Naive B cell (primary cell): ENCODE data around the gene ZC3H11A. TPM values are rescaled to one million over a fixed set of nuclear protein-coding genes. Genes with fewer than 3 reads are reported as not detected.
A peak's percentile ranks its signal among the peaks of the same experiment; 100 is the strongest.
"Not testable (repeated sequence)": the region's sequence is repeated elsewhere in the genome, so short reads cannot be mapped to it uniquely, and the experiment has no call there.

Experiments used
- ATAC-seq, 2 donors: fragments of 150-1000 bp; cut with Tn5 transposase; 2 replicates each; pipeline ENCODE4 v1.10.0; 2021; ENCODE audit warnings: low read depth in 2 of 2, mild to moderate bottlenecking in 2 of 2, moderate library complexity in 2 of 2
- DNase-seq: peaks from one replicate; pipeline ENCODE4 v3.0.0; 2022
- H3K27ac Mint-ChIP-seq, 6 donors: one replicate each; pipeline ENCODE4 v1.8.0; 2020 to 2022; ENCODE audit warnings: mild to moderate bottlenecking in 6 of 6, mixed read lengths in 6 of 6, moderate library complexity in 5 of 6, inconsistent platforms in 2 of 6
- H3K27me3 Mint-ChIP-seq, 3 donors: one replicate each; pipeline ENCODE4 v1.8.0; 2021 to 2022; ENCODE audit warnings: mixed read lengths in 3 of 3, mild to moderate bottlenecking in 1 of 3
- H3K36me3 Mint-ChIP-seq, 2 donors: one replicate each; pipeline ENCODE4 v1.8.0; 2020 to 2022; ENCODE audit warnings: mixed read lengths in 2 of 2, inconsistent platforms in 1 of 2, mild to moderate bottlenecking in 1 of 2
- H3K4me1 Mint-ChIP-seq, 3 donors: one replicate each; pipeline ENCODE4 v1.8.0; 2020 to 2022; ENCODE audit warnings: mixed read lengths in 3 of 3, inconsistent platforms in 1 of 3, mild to moderate bottlenecking in 1 of 3, moderate library complexity in 1 of 3
- H3K4me3 Mint-ChIP-seq, 8 donors: one replicate each; pipeline ENCODE4 v1.8.0; 2020 to 2022; ENCODE audit warnings: mild to moderate bottlenecking in 8 of 8, mixed read lengths in 8 of 8, moderate library complexity in 8 of 8, inconsistent platforms in 2 of 8
- H3K9me3 Mint-ChIP-seq, 7 donors: one replicate each; pipeline ENCODE4 v1.8.0; 2020 to 2022; ENCODE audit warnings: mixed read lengths in 7 of 7, mild to moderate bottlenecking in 5 of 7, inconsistent platforms in 2 of 7, moderate library complexity in 1 of 7
- polyA plus RNA-seq, 6 donors: library from polyadenylated mRNA; unstranded; fragments of 300-500 nt; fragmentation: Illumina TruSeq; gene quantifications; one replicate each; pipeline ENCODE4 v1.2.3, GENCODE V29; 2021; ENCODE audit warnings: low read depth in 6 of 6

Gene ZC3H11A
- polyA plus RNA-seq, 6 donors from 2014 or later = 39.1 to 61.9 (median 47.4) TPM

DNA sequence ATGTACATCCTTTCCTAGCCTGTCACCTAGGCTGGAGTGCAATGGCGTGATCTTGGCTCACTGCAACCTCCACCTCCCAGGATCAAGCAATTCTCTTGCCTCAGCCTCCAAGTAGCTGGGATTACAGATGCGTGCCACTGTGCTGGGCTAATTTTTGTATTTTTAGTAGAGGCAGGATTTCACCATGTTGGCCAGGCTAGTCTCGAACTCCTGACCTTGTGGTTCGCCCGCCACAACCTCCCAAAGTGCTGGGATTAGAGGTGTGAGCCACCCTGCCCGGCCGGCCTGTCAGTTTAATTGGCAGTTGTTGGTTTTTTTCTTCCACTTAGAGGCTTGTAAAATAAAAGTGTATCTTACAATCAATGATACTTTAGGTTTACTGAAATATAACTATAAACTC lies 1.9 kb upstream of the ZC3H11A start:
- H3K9me3 Mint-ChIP-seq, DNase-seq, H3K27me3 Mint-ChIP-seq, ATAC-seq: not testable (repeated sequence)
- H3K4me3 Mint-ChIP-seq = peak overlapping the region in 1 of 8 donors; percentile 7
- peaks cover 0 to 18% of the 10 kb centered on the region in 2 donors for H3K36me3 Mint-ChIP-seq
- H3K27ac Mint-ChIP-seq = peak overlapping the region in 1 of 6 donors; percentile 65
- peaks cover 24 to 34% (median 25%) of the 10 kb centered on the region in 3 donors for H3K4me1 Mint-ChIP-seq

- Mint-ChIP-seq H3K36me3 (peaks cover 0 to 18% of the 10 kb centered on the region in 2 donors), H3K4me3 (peak overlapping the region; percentile 91 to 99 (median 96)), H3K27ac (peak overlapping the region; percentile 93 to 99 (median 98)), H3K27me3 (no peaks in the 10 kb centered on the region), H3K4me1 (peaks cover 25 to 44% (median 29%) of the 10 kb centered on the region in 3 donors), H3K9me3 (no peaks in the 10 kb centered on the region)
- DNase-seq (no peak), ATAC-seq (no peak)
Observed at GRCh38 chr1:203794764-203795440, 521 bp upstream of the ZC3H11A start.

- peaks cover 25 to 50% (median 29%) of the 10 kb centered on the region in 3 donors for H3K4me1 Mint-ChIP-seq
- H3K36me3 Mint-ChIP-seq = peaks cover 0 to 18% of the 10 kb centered on the region in 2 donors
- DNase-seq = peak; percentile 26
- ATAC-seq = no peak
- H3K27ac Mint-ChIP-seq = peak overlapping the region; percentile 91 to 99 (median 96)
- peak overlapping the region; percentile 91 to 99 (median 96) for H3K4me3 Mint-ChIP-seq
- H3K27me3 Mint-ChIP-seq = no peaks in the 10 kb centered on the region
- no peaks in the 10 kb centered on the region for H3K9me3 Mint-ChIP-seq
Observed at GRCh38 chr1:203796236-203796605, 798 bp downstream of the ZC3H11A start.

DNA sequence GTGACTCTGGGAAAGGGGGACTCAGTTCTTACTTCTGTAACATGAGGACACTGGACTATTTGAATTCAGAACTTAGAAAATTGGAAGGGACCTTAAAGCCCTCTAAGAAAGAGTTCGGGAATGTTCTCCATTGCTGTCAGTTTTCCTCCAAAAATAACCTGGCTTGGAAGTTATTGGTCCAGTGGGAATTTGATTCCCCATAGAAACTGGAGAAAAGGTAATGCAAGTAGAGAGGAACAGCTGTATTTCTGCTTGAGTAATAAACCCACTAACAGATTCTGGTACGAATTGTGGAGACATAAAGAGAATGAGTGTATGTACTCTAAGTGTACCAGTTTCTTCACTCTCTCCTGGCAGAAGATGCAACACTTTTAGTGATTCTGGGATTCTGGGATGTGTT lies 1.8 kb downstream of the ZC3H11A start:
- peak overlapping the region in 4 of 6 donors; percentile 52 to 96 (median 74) for H3K27ac Mint-ChIP-seq
- peaks cover 25 to 54% (median 29%) of the 10 kb centered on the region in 3 donors for H3K4me1 Mint-ChIP-seq
- H3K4me3 Mint-ChIP-seq = peak overlapping the region in 6 of 8 donors; percentile 76 to 99 (median 95)
- peaks cover 0 to 18% of the 10 kb centered on the region in 2 donors for H3K36me3 Mint-ChIP-seq
- H3K9me3 Mint-ChIP-seq = no peaks in the 10 kb centered on the region
- DNase-seq (no peak), ATAC-seq (no peak)
- H3K27me3 Mint-ChIP-seq = no peaks in the 10 kb centered on the region

- H3K27me3 Mint-ChIP-seq = no peaks in the 10 kb centered on the region
- peak overlapping the region in 4 of 6 donors; percentile 22 to 83 (median 50) for H3K27ac Mint-ChIP-seq
- ATAC-seq (no peak), DNase-seq (no peak)
- peaks cover 0 to 18% of the 10 kb centered on the region in 2 donors for H3K36me3 Mint-ChIP-seq
- H3K4me1 Mint-ChIP-seq = peaks cover 30 to 61% (median 34%) of the 10 kb centered on the region in 3 donors
- no peaks in the 10 kb centered on the region for H3K9me3 Mint-ChIP-seq
- H3K4me3 Mint-ChIP-seq = peak overlapping the region in 4 of 8 donors; percentile 91 to 98 (median 95)
Observed at GRCh38 chr1:203797948-203798655, 2.7 kb downstream of the ZC3H11A start.

DNA sequence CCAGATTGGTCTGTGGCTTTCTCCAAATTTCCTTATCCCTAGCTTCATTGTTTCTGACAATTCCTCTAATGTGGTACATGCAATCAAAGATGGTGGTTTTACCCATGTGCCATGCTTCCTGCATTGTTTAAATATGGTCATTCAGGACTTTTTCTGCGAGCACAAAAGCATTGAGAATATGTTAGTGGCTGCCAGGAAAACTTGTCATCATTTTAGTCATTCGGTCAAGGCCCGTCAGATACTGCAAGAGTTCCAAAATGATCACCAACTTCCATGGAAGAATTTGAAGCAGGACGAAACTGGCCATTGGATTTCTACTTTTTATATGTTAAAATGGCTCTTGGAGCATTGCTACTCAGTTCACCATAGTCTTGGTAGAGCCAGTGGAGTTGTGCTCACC lies 3.7 kb downstream of the ZC3H11A start:
- H3K36me3 Mint-ChIP-seq = peaks cover 0 to 21% of the 10 kb centered on the region in 2 donors
- H3K4me3 Mint-ChIP-seq = peak overlapping the region in 1 of 8 donors; percentile 37
- H3K9me3 Mint-ChIP-seq = no peaks in the 10 kb centered on the region
- no peaks in the 10 kb centered on the region for H3K27me3 Mint-ChIP-seq
- ATAC-seq (no peak), DNase-seq (no peak)
- H3K4me1 Mint-ChIP-seq = peaks cover 38 to 72% (median 42%) of the 10 kb centered on the region in 3 donors
- H3K27ac Mint-ChIP-seq = no peak overlapping the region

DNA sequence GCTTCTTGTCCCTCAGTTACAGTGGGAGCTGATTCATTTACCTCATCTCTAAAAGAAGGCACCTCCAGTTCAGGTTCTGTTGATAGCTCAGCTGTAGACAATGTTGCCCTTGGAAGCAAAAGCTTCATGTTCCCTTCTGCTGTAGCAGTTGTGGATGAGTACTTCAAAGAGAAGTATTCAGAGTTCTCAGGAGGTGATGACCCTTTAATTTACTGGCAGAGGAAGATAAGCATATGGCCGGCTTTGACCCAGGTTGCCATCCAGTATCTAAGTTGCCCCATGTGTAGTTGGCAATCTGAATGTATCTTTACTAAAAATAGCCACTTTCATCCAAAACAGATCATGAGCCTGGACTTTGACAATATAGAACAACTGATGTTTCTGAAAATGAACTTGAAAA lies 4.5 kb downstream of the ZC3H11A start:
- peak overlapping the region in 1 of 8 donors; percentile 1 for H3K4me3 Mint-ChIP-seq
- peaks cover 43 to 72% (median 43%) of the 10 kb centered on the region in 3 donors for H3K4me1 Mint-ChIP-seq
- peaks cover 0 to 26% of the 10 kb centered on the region in 2 donors for H3K36me3 Mint-ChIP-seq

GRCh38 chr1:203805689-203806088 lies 10.3 kb downstream of the ZC3H11A start:
- no peak for DNase-seq
- H3K9me3 Mint-ChIP-seq = peaks cover 0 to 2% (median 0%) of the 10 kb centered on the region in 7 donors
- peak overlapping the region in 3 of 6 donors; percentile 3 to 86 (median 32) for H3K27ac Mint-ChIP-seq
- H3K36me3 Mint-ChIP-seq = peaks cover 10 to 16% of the 10 kb centered on the region in 2 donors
- H3K4me1 Mint-ChIP-seq = peaks cover 26 to 40% (median 35%) of the 10 kb centered on the region in 3 donors
- no peak for ATAC-seq
- H3K27me3 Mint-ChIP-seq = no peaks in the 10 kb centered on the region
- H3K4me3 Mint-ChIP-seq = no peak overlapping the region

More for the DNA sequence above, 4.5 kb downstream of the ZC3H11A start:
- DNase-seq (no peak), ATAC-seq (no peak)
- Mint-ChIP-seq H3K9me3 (peaks cover 0 to 2% (median 0%) of the 10 kb centered on the region in 7 donors), H3K27me3 (no peaks in the 10 kb centered on the region), H3K27ac (peak overlapping the region in 1 of 6 donors; percentile 33)

GRCh38 chr1:203807196-203807595 lies 11.8 kb downstream of the ZC3H11A start:
- DNase-seq (no peak), ATAC-seq (no peak)
- no peak overlapping the region for H3K4me3 Mint-ChIP-seq
- H3K27ac Mint-ChIP-seq = peak overlapping the region in 2 of 6 donors; percentile 33 to 79
- no peaks in the 10 kb centered on the region for H3K27me3 Mint-ChIP-seq
- peaks cover 0 to 2% (median 0%) of the 10 kb centered on the region in 7 donors for H3K9me3 Mint-ChIP-seq
- peaks cover 28 to 44% (median 43%) of the 10 kb centered on the region in 3 donors for H3K4me1 Mint-ChIP-seq
- peaks cover 12 to 16% of the 10 kb centered on the region in 2 donors for H3K36me3 Mint-ChIP-seq

DNA sequence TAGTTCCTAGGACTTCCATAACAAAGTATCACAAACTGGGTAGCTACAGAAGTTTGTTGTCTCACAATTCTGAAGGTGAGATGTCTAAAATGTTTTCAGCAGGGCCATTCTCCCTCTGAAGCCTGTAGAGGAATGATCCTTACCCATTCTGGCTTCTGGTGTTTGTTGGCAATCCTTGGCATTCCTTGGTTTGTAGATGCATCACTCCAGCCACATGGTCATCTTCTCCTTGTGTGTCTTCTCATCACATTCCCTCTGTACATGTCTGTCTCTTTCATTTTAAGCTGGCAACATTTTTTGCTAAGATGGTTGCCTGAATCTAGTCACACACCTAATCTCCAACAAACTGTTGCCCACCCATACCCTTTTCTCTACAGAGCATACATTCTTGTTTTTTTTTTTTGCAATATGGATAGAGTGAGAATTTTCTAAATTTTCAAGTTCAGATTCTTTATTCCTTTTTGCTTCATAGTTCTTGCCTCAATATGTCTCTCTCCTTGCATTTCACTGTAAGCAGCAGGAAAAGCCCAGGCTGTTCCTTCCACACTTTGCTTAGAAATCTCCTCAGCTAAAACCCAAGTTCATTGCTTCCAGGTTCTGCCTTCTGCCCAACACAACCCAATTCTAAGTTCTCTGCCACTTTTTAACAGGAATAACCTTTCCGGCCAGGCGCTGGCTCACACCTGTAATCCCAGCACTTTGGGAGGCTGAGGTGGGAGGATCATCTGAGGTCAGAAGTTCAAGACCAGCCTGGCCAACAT lies 18.3 kb downstream of the ZC3H11A start:
- Mint-ChIP-seq H3K9me3 (peaks cover 0 to 4% (median 0%) of the 10 kb centered on the region in 7 donors), H3K27me3 (no peaks in the 10 kb centered on the region), H3K4me1 (peaks cover 12 to 33% (median 29%) of the 10 kb centered on the region in 3 donors), H3K36me3 (peaks cover 20 to 25% of the 10 kb centered on the region in 2 donors), H3K27ac (peak overlapping the region in 2 of 6 donors; percentile 36 to 75), H3K4me3 (no peak overlapping the region)
- ATAC-seq = no peak
- DNase-seq = no peak

DNA sequence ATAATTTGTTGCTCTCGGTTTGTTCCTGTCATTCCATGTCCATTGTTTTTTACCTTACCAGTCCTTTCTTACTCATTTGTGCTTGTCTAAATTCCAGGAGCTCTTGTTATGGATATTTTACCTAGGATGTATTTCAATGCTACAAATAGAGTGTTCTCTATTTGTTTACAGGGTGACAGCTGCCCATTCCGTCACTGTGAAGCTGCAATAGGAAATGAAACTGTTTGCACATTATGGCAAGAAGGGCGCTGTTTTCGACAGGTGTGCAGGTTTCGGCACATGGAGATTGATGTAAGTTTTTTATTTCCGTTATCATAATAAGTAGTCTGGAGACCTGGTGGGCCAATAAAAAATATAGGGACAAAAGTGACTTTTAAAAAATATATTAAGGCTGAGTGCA lies 23.0 kb downstream of the ZC3H11A start:
- no peak overlapping the region for H3K4me3 Mint-ChIP-seq
- peaks cover 22 to 28% (median 25%) of the 10 kb centered on the region in 3 donors for H3K4me1 Mint-ChIP-seq
- DNase-seq (no peak), ATAC-seq (peak; percentile 49 to 66)
- no peaks in the 10 kb centered on the region for H3K27me3 Mint-ChIP-seq
- H3K9me3 Mint-ChIP-seq = peaks cover 0 to 4% (median 0%) of the 10 kb centered on the region in 7 donors
- H3K36me3 Mint-ChIP-seq = peaks cover 29 to 47% of the 10 kb centered on the region in 2 donors
- H3K27ac Mint-ChIP-seq = peak overlapping the region in 3 of 6 donors; percentile 67 to 91 (median 68)

- Mint-ChIP-seq H3K27ac (peak overlapping the region in 1 of 6 donors; percentile 40), H3K36me3 (peaks cover 20 to 37% of the 10 kb centered on the region in 2 donors), H3K27me3 (no peaks in the 10 kb centered on the region), H3K4me1 (peaks cover 15 to 28% (median 18%) of the 10 kb centered on the region in 3 donors), H3K4me3 (no peak overlapping the region), H3K9me3 (no peaks in the 10 kb centered on the region)
- DNase-seq (no peak), ATAC-seq (no peak)
Observed at GRCh38 chr1:203823306-203823705, 27.9 kb downstream of the ZC3H11A start.

DNA sequence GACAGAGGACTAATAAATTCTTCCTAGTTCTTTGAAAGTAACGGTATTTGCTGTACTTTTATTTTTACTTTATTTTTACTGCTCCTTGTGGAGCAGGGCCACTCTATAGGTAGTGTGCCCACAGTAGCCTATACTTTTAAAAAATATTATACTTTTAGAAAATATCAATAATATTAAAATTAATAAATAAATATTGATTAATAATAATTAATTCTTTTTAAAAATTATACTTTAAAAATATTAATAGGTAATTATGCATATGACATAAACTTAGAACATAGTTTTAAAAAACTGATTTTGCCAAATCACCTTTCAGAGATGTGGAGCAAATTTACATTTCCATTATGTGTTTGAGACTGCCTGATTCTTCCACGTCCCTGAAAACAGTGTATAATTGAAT lies 30.8 kb downstream of the ZC3H11A start:
- H3K9me3 Mint-ChIP-seq = no peaks in the 10 kb centered on the region
- peaks cover 12 to 21% (median 14%) of the 10 kb centered on the region in 3 donors for H3K4me1 Mint-ChIP-seq
- DNase-seq (no peak), ATAC-seq (no peak)
- H3K36me3 Mint-ChIP-seq = peaks cover 22 to 27% of the 10 kb centered on the region in 2 donors
- H3K27ac Mint-ChIP-seq = no peak overlapping the region
- H3K27me3 Mint-ChIP-seq = no peaks in the 10 kb centered on the region
- H3K4me3 Mint-ChIP-seq = no peak overlapping the region
